ENCODE data around the gene GRIK3.
"Not testable (repeated sequence)": the region's sequence is repeated elsewhere in the genome, so short reads cannot be mapped to it uniquely, and the experiment has no call there.

Gene GRIK3

GRCh38 chr1:36934061-36934460 lies 100.3 kb downstream of the GRIK3 start:
- no peak for DNase-seq

- DNase-seq: no peak
These were observed 106.5 kb downstream of the GRIK3 start for GRCh38 chr1:36927826-36928225.

GRCh38 chr1:36925251-36925650 lies 109.1 kb downstream of the GRIK3 start:
- no peak for DNase-seq

GRCh38 chr1:36924282-36924811 lies 110.0 kb downstream of the GRIK3 start:
- DNase-seq: peak; percentile 83

GRCh38 chr1:36922593-36923426 lies 111.5 kb downstream of the GRIK3 start:
- peak; percentile 35 for DNase-seq

- peak; percentile 22 for DNase-seq
These were observed 112.2 kb downstream of the GRIK3 start for GRCh38 chr1:36922071-36922470.

GRCh38 chr1:36920801-36921405 lies 113.4 kb downstream of the GRIK3 start:
- DNase-seq: peak; percentile 37

GRCh38 chr1:36920371-36920770 lies 113.9 kb downstream of the GRIK3 start:
- DNase-seq: no peak

GRCh38 chr1:36919491-36920145 lies 114.7 kb downstream of the GRIK3 start:
- no peak for DNase-seq

GRCh38 chr1:36918604-36919003 lies 115.7 kb downstream of the GRIK3 start:
- DNase-seq: no peak

GRCh38 chr1:36916542-36916941 lies 117.8 kb downstream of the GRIK3 start:
- DNase-seq: not testable (repeated sequence)

GRCh38 chr1:36913484-36914060 lies 120.7 kb downstream of the GRIK3 start:
- DNase-seq: no peak

- DNase-seq: no peak
These were observed 121.3 kb downstream of the GRIK3 start for GRCh38 chr1:36913016-36913415.

GRCh38 chr1:36912365-36912865 lies 121.9 kb downstream of the GRIK3 start:
- no peak for DNase-seq

GRCh38 chr1:36911561-36912364 lies 122.6 kb downstream of the GRIK3 start:
- no peak for DNase-seq

- DNase-seq: no peak
These were observed 123.3 kb downstream of the GRIK3 start for GRCh38 chr1:36910886-36911540.

- DNase-seq: peak; percentile 54
These were observed 124.2 kb downstream of the GRIK3 start for GRCh38 chr1:36909946-36910725.

GRCh38 chr1:36909359-36909758 lies 125.0 kb downstream of the GRIK3 start:
- peak; percentile 28 for DNase-seq

GRCh38 chr1:36908096-36908495 lies 126.2 kb downstream of the GRIK3 start:
- DNase-seq: peak; percentile 12

GRCh38 chr1:36906555-36906954 lies 127.8 kb downstream of the GRIK3 start:
- DNase-seq: peak; percentile 9

GRCh38 chr1:36905941-36906340 lies 128.4 kb downstream of the GRIK3 start:
- peak; percentile 23 for DNase-seq
